ENCODE data around the gene RPS28. TPM values are rescaled to one million over a fixed set of nuclear protein-coding genes. Genes with fewer than 3 reads are reported as not detected.

Gene RPS28
- total RNA-seq, 1 experiment from 2014 or later = 2,594 TPM

GRCh38 chr19:8366121-8366581, 44.9 kb downstream of the RPS28 start:
- H3K79me2 ChIP-seq (ENCODE audit: low read length) = no peaks in the 10 kb centered on the region
- H4K20me1 ChIP-seq (ENCODE audit: low read length) = no peaks in the 10 kb centered on the region
- DNase-seq = no peak
- TF ChIP-seq EZH2 (IDR thresholded peaks at IDR 0.05; ENCODE audit: low read length, unreplicated experiment) (no peak), EZH2phosphoT487 (IDR thresholded peaks at IDR 0.05; ENCODE audit: borderline replicate concordance, low read length) (no peak), CTCF (conservative IDR thresholded peaks at IDR 0.05; ENCODE audit: low read depth, low read length) (no peak)
- no peaks in the 10 kb centered on the region for H3K36me3 ChIP-seq (ENCODE audit: low read depth, low read length)
- H3K9me2 ChIP-seq (replicated peaks; ENCODE audit: low read length) = no peaks in the 10 kb centered on the region
- no peak overlapping the region for H3K9ac ChIP-seq (ENCODE audit: low read length)
- no TSS peak for BruUV-seq (replicated peaks)
- H2AFZ ChIP-seq (ENCODE audit: low read length) = no peak overlapping the region
- peaks cover 40% of the 10 kb centered on the region for H3K4me1 ChIP-seq (ENCODE audit: insufficient read depth, low read length)
- H3K27me3 ChIP-seq (ENCODE audit: low read length) = no peaks in the 10 kb centered on the region
- no peak overlapping the region for H3K27ac ChIP-seq (ENCODE audit: low read length)
- H3K9me3 ChIP-seq (ENCODE audit: low read length) = no peaks in the 10 kb centered on the region
- ATAC-seq = no peak
- no peak overlapping the region for H3K4me3 ChIP-seq (ENCODE audit: low read length)
- ChIA-PET CTCF (interaction anchor here (0.7 kb wide), 1 partner anchor 18 kb away, joined by 3 read pairs; no protein-coding TSS in a partner anchor), POLR2A (ENCODE audit: unreplicated experiment) (interaction anchor here (0.5 kb wide), 1 partner anchor 83 kb away, joined by 5 read pairs; no protein-coding TSS in a partner anchor)
- H3K4me2 ChIP-seq (ENCODE audit: low read length) = no peak overlapping the region
- H3F3A ChIP-seq (ENCODE audit: low read length, unreplicated experiment) = no peaks in the 10 kb centered on the region
- intact Hi-C loops (cut with micrococcal nuclease) = no loop called here

- BruUV-seq (replicated peaks) = no TSS peak
- no peaks in the 10 kb centered on the region for H3K9me2 ChIP-seq (replicated peaks; ENCODE audit: low read length)
- POLR2A ChIA-PET (ENCODE audit: unreplicated experiment) = no interaction called here
- H3K9ac ChIP-seq (ENCODE audit: low read length) = no peak overlapping the region
- H3K36me3 ChIP-seq (ENCODE audit: low read depth, low read length) = no peaks in the 10 kb centered on the region
- H2AFZ ChIP-seq (ENCODE audit: low read length) = no peak overlapping the region
- no peaks in the 10 kb centered on the region for H3K27me3 ChIP-seq (ENCODE audit: low read length)
- no peaks in the 10 kb centered on the region for H3F3A ChIP-seq (ENCODE audit: low read length, unreplicated experiment)
- CTCF ChIA-PET = interaction anchor here (0.7 kb wide), 1 partner anchor 19 kb away, joined by 3 read pairs; no protein-coding TSS in a partner anchor
- no peaks in the 10 kb centered on the region for H3K9me3 ChIP-seq (ENCODE audit: low read length)
- DNase-seq = no peak
- H3K27ac ChIP-seq (ENCODE audit: low read length) = no peak overlapping the region
- no peaks in the 10 kb centered on the region for H4K20me1 ChIP-seq (ENCODE audit: low read length)
- H3K4me3 ChIP-seq (ENCODE audit: low read length) = no peak overlapping the region
- no peak for ATAC-seq
- intact Hi-C loops (cut with micrococcal nuclease) = no loop called here
- no peaks in the 10 kb centered on the region for H3K79me2 ChIP-seq (ENCODE audit: low read length)
- peaks cover 36% of the 10 kb centered on the region for H3K4me1 ChIP-seq (ENCODE audit: insufficient read depth, low read length)
- no peak for TF ChIP-seq CTCF (conservative IDR thresholded peaks at IDR 0.05; ENCODE audit: low read depth, low read length)
- no peak for TF ChIP-seq EZH2phosphoT487 (IDR thresholded peaks at IDR 0.05; ENCODE audit: borderline replicate concordance, low read length)
- TF ChIP-seq EZH2 (IDR thresholded peaks at IDR 0.05; ENCODE audit: low read length, unreplicated experiment) = no peak
- peak overlapping the region; percentile 51; the same call in 1 of the 2 replicates for H3K4me2 ChIP-seq (ENCODE audit: low read length)
These were observed 45.6 kb downstream of the RPS28 start for GRCh38 chr19:8366961-8367326.

GRCh38 chr19:8367327-8368001, 46.2 kb downstream of the RPS28 start:
- intact Hi-C loops (cut with micrococcal nuclease) = no loop called here
- Histone ChIP-seq H3K79me2 (ENCODE audit: low read length) (no peaks in the 10 kb centered on the region), H3K4me3 (ENCODE audit: low read length) (no peak overlapping the region), H3K27ac (ENCODE audit: low read length) (no peak overlapping the region), H3K4me2 (ENCODE audit: low read length) (peak overlapping the region; percentile 51), H3K9ac (ENCODE audit: low read length) (no peak overlapping the region), H4K20me1 (ENCODE audit: low read length) (no peaks in the 10 kb centered on the region), H3K9me3 (ENCODE audit: low read length) (no peaks in the 10 kb centered on the region), H3K9me2 (replicated peaks; ENCODE audit: low read length) (no peaks in the 10 kb centered on the region), H2AFZ (ENCODE audit: low read length) (no peak overlapping the region), H3K27me3 (ENCODE audit: low read length) (no peaks in the 10 kb centered on the region), H3K36me3 (ENCODE audit: low read depth, low read length) (no peaks in the 10 kb centered on the region), H3K4me1 (ENCODE audit: insufficient read depth, low read length) (peaks cover 32% of the 10 kb centered on the region), H3F3A (ENCODE audit: low read length, unreplicated experiment) (no peaks in the 10 kb centered on the region)
- ChIA-PET POLR2A (ENCODE audit: unreplicated experiment) (interaction anchor here (0.6 kb wide), 1 partner anchor 356 kb away, joined by 8 read pairs; no protein-coding TSS in a partner anchor), CTCF (no interaction called here)
- BruUV-seq (replicated peaks) = no TSS peak
- ATAC-seq (peak; percentile 6; the same call in 1 of the 2 replicates), DNase-seq (peak; percentile 97)
- no peak for TF ChIP-seq EZH2phosphoT487 (IDR thresholded peaks at IDR 0.05; ENCODE audit: borderline replicate concordance, low read length)
- TF ChIP-seq CTCF (conservative IDR thresholded peaks at IDR 0.05; ENCODE audit: low read depth, low read length) = no peak
- TF ChIP-seq EZH2 (IDR thresholded peaks at IDR 0.05; ENCODE audit: low read length, unreplicated experiment) = no peak

Data from PC-3 (cell line).